Sigmoid colon (tissue), 7 donors: ENCODE measurements around the gene CAMK4. TPM values are rescaled to one million over a fixed set of nuclear protein-coding genes. Genes with fewer than 3 reads are reported as not detected.

Source experiments
- DNase-seq: peaks from one replicate; pipeline ENCODE4 v3.0.0-alpha.2; 2019
- H3K27ac ChIP-seq, 4 donors: fragments of 200-600 bp; sonication (generic); one replicate each; pipeline ENCODE4 v1.5.1; 2016 to 2019; ENCODE audit warnings: mild to moderate bottlenecking in 1 of 4
- H3K27me3 ChIP-seq, 3 donors: fragments of 200-600 bp; sonication (generic); one replicate each; pipeline ENCODE4 v1.5.1; 2019; ENCODE audit warnings: mild to moderate bottlenecking in 1 of 3
- H3K36me3 ChIP-seq, 4 donors: fragments of 200-600 bp; sonication (generic); one replicate each; pipeline ENCODE4 v1.5.1; 2016 to 2019
- H3K4me1 ChIP-seq, 4 donors: fragments of 200-600 bp; sonication (generic); one replicate each; pipeline ENCODE4 v1.5.1; 2017 to 2019
- H3K4me3 ChIP-seq, 4 donors: fragments of 200-600 bp; sonication (generic); one replicate each; pipeline ENCODE4 v1.5.1; 2017 to 2019; ENCODE audit warnings: mild to moderate bottlenecking in 2 of 4, moderate library complexity in 1 of 4
- H3K9me3 ChIP-seq, 4 donors: fragments of 200-600 bp in 3 of 4; sonication (generic) in 3 of 4; one replicate each; pipeline versions ENCODE4 v1.5.1 to v1.6.1; 2013 to 2019
- EP300 ChIP-seq, 4 donors: sonication (generic); formaldehyde crosslinking; IDR thresholded peaks; one replicate each; pipeline ENCODE4 v1.6.1; 2017; ENCODE audit warnings: antibody characterized with exemption in 4 of 4
- POLR2A ChIP-seq, 2 donors: fragments of 450-650 bp; IDR thresholded peaks; one replicate each; pipeline ENCODE4 v1.6.1; 2016; ENCODE audit warnings: antibody characterized with exemption in 2 of 2, mild to moderate bottlenecking in 2 of 2, moderate library complexity in 2 of 2
- POLR2AphosphoS5 ChIP-seq, 4 donors: sonication (generic); formaldehyde crosslinking; IDR thresholded peaks; one replicate each; pipeline ENCODE4 v1.6.1; 2017; ENCODE audit warnings: antibody characterized with exemption in 4 of 4
- WGBS, 2 donors: extraction: QIAGEN DNeasy Blood & Tissue Kit; methylation state at CpG; one replicate each; pipeline ENCODE4 v1.1.7; 2013; 5-methylcytosine and 5-hydroxymethylcytosine counted together
- intact Hi-C: fragments of 100-400 bp; cut with DNase I; formaldehyde crosslinking; loops from one replicate; pipeline ENCODE4 v1.15.1; 2023
- polyA plus RNA-seq, 3 donors: library from polyadenylated mRNA; stranded (reverse); fragments of 200-250 nt; gene quantifications; one replicate each; pipeline ENCODE4 v1.2.3, GENCODE V29; 2013
- total RNA-seq, 4 donors: library from RNA; depleted of rRNA; stranded (reverse); fragments of >200 nt; gene quantifications; one replicate each; pipeline ENCODE4 v1.1.0, GENCODE V29; 2016
- TF ChIP-seq, protein P1 (sequence below), 4 experiments: fragments of 450-650 bp in 3 of 4; fragments of 200-600 bp in 1 of 4; IDR thresholded peaks; one replicate each; pipeline ENCODE4 v1.5.1; 2016 to 2019; ENCODE audit warnings: antibody characterized with exemption in 4 of 4, mild to moderate bottlenecking in 3 of 4, moderate library complexity in 2 of 4
- donor health status: healthy with polysubstance abuse.
- donor health status: Bipolar disorder and iron deficiency.
- donor health status: healthy.

CAMK4 gene
- total and polyA plus RNA-seq, 7 donors = 0.23 to 4.0 (median 2.3) TPM

GRCh38 chr5:111535879-111536549 is 311.8 kb downstream of the CAMK4 start:
- TF ChIP-seq, protein P1, sequence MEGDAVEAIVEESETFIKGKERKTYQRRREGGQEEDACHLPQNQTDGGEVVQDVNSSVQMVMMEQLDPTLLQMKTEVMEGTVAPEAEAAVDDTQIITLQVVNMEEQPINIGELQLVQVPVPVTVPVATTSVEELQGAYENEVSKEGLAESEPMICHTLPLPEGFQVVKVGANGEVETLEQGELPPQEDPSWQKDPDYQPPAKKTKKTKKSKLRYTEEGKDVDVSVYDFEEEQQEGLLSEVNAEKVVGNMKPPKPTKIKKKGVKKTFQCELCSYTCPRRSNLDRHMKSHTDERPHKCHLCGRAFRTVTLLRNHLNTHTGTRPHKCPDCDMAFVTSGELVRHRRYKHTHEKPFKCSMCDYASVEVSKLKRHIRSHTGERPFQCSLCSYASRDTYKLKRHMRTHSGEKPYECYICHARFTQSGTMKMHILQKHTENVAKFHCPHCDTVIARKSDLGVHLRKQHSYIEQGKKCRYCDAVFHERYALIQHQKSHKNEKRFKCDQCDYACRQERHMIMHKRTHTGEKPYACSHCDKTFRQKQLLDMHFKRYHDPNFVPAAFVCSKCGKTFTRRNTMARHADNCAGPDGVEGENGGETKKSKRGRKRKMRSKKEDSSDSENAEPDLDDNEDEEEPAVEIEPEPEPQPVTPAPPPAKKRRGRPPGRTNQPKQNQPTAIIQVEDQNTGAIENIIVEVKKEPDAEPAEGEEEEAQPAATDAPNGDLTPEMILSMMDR (IDR thresholded peaks at IDR 0.05) = no peak
- TF ChIP-seq POLR2A (IDR thresholded peaks at IDR 0.05) (no peak), EP300 (IDR thresholded peaks at IDR 0.05) (no peak), POLR2AphosphoS5 (IDR thresholded peaks at IDR 0.05) (no peak)
- no peak for DNase-seq
- Histone ChIP-seq H3K4me1 (no peaks in the 10 kb centered on the region), H3K27me3 (no peaks in the 10 kb centered on the region), H3K9me3 (no peaks in the 10 kb centered on the region), H3K36me3 (no peaks in the 10 kb centered on the region), H3K27ac (no peak overlapping the region), H3K4me3 (no peak overlapping the region)
- intact Hi-C loops = no loop called here
- 81% methylated on average over 1 of the region's 1 CpG for WGBS, 2 donors

DNA sequence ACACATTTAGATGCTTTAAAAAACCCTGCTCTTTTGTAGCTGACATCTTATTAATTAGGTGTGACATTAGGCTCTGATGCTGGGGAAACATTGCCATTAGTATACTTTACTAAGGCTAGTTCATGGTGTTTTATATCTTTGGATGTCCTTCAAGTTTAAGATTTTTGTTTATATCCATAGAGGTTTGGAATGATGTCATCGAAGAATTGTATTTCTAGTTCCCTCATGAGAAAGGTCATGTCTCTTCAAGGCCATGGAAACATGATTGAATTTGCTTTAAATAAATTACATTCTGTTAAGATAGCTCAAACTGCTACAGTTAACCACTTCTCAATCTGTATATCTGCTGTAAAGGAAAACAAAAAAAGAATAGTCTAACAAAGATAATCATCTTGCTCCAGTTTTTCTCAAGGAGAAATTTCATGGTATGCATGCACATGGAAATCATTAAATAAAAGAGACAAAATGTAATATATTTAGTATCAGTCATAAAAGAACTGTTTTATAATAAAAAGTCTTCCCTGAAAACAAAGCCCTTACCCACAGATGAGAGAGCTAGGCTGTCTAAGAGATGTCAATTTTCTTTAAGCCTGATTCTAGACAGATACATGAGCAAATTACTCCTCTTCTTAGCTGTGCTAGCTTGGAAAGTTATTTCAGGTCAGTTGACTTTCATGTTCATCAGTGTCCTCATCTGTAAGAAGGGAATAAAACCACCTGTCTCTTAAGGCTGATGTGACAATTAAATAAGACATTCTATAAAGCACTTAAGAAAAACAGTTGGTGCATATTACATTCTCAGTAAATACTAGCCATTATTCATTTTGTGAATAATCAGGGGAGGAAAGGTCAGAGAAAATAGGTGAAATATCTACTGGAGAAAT is 313.2 kb downstream of the CAMK4 start:
- intact Hi-C loops = no loop called here
- Histone ChIP-seq H3K4me3 (no peak overlapping the region), H3K27ac (no peak overlapping the region), H3K9me3 (no peaks in the 10 kb centered on the region), H3K4me1 (no peaks in the 10 kb centered on the region), H3K36me3 (no peaks in the 10 kb centered on the region), H3K27me3 (no peaks in the 10 kb centered on the region)
- WGBS, 2 donors = 73 to 78% methylated on average over 1 of the region's 1 CpG
- DNase-seq = no peak
- TF ChIP-seq POLR2AphosphoS5 (IDR thresholded peaks at IDR 0.05) = no peak
- TF ChIP-seq, protein P1 (IDR thresholded peaks at IDR 0.05) = no peak
- no peak for TF ChIP-seq EP300 (IDR thresholded peaks at IDR 0.05)
- no peak for TF ChIP-seq POLR2A (IDR thresholded peaks at IDR 0.05)

Other genes starting within 250 kb of the CAMK4 start
- gene TSLP, start 152.7 kb upstream of the CAMK4 start, total RNA-seq = 1 to 10 TPM in 2 of 4 donors, under 1 TPM in 1, not detected in 1; 0.36 to 1.2 (median 1.2) TPM
- 1 to 10 TPM in 1 of 3 donors, under 1 TPM in 2; 0.41 to 1.2 (median 0.46) TPM for gene TSLP, start 152.7 kb upstream of the CAMK4 start, polyA plus RNA-seq
- 10 to 100 TPM; 14.4 to 22.8 (median 19.5) TPM for gene WDR36, start 132.0 kb upstream of the CAMK4 start, total RNA-seq
- gene WDR36, start 132.0 kb upstream of the CAMK4 start, polyA plus RNA-seq = 1 to 10 TPM; 2.4 to 6.6 (median 2.8) TPM